Measurements from ENCODE around the gene FOXP4. TPM values are rescaled to one million over a fixed set of nuclear protein-coding genes. Genes with fewer than 3 reads are reported as not detected.

Gene FOXP4
- total RNA-seq, 2 experiments from 2014 or later = 4.8 to 5.3 TPM

GRCh38 chr6:41528409-41528963 is 17.7 kb upstream of the FOXP4 start:
- ChIA-PET POLR2A (no interaction called here), CTCF (interaction anchor here (0.5 to 2.7 kb wide), 4 partner anchors 11 to 62 kb away, joined by 3 to 10 read pairs (median 4); no protein-coding TSS in a partner anchor)
- DNase-seq = no peak
- Mint-ChIP-seq H3K4me1 (peaks cover 24% of the 10 kb centered on the region), H3K36me3 (ENCODE audit: low read depth) (no peaks in the 10 kb centered on the region), H3K27ac (no peak overlapping the region), H3K9me3 (no peaks in the 10 kb centered on the region), H3K4me3 (no peak overlapping the region), H3K27me3 (peaks cover 44% of the 10 kb centered on the region)

GRCh38 chr6:41529049-41529448 is 17.1 kb upstream of the FOXP4 start:
- Mint-ChIP-seq H3K27me3 (peaks cover 46% of the 10 kb centered on the region), H3K27ac (no peak overlapping the region), H3K9me3 (no peaks in the 10 kb centered on the region), H3K36me3 (ENCODE audit: low read depth) (no peaks in the 10 kb centered on the region), H3K4me1 (peaks cover 27% of the 10 kb centered on the region), H3K4me3 (no peak overlapping the region)
- no peak for DNase-seq
- ChIA-PET CTCF (interaction anchor here (1.2 to 2.7 kb wide), 3 partner anchors 10 to 30 kb away, joined by 3 to 10 read pairs (median 4); no protein-coding TSS in a partner anchor), POLR2A (no interaction called here)

- Mint-ChIP-seq H3K27me3 (peaks cover 44% of the 10 kb centered on the region), H3K4me1 (peaks cover 27% of the 10 kb centered on the region), H3K27ac (no peak overlapping the region), H3K9me3 (no peaks in the 10 kb centered on the region), H3K36me3 (ENCODE audit: low read depth) (no peaks in the 10 kb centered on the region), H3K4me3 (no peak overlapping the region)
- ChIA-PET CTCF (interaction anchor here (0.7 to 2.7 kb wide), 3 partner anchors 9 to 31 kb away, joined by 3 to 10 read pairs (median 4); no protein-coding TSS in a partner anchor), POLR2A (no interaction called here)
- DNase-seq = no peak
These were observed 16.2 kb upstream of the FOXP4 start for GRCh38 chr6:41529970-41530369.

- Mint-ChIP-seq H3K4me3 (no peak overlapping the region), H3K27me3 (peaks cover 48% of the 10 kb centered on the region), H3K4me1 (peaks cover 27% of the 10 kb centered on the region), H3K9me3 (no peaks in the 10 kb centered on the region), H3K36me3 (ENCODE audit: low read depth) (no peaks in the 10 kb centered on the region), H3K27ac (no peak overlapping the region)
- ChIA-PET CTCF (interaction anchor here (0.6 to 2.7 kb wide), 4 partner anchors 9 to 57 kb away, joined by 3 to 10 read pairs (median 4); no protein-coding TSS in a partner anchor), POLR2A (no interaction called here)
- DNase-seq = no peak
These were observed 15.7 kb upstream of the FOXP4 start for GRCh38 chr6:41530476-41530875.

- CTCF ChIA-PET = interaction anchor here (0.6 to 2.7 kb wide), 2 partner anchors 8 to 57 kb away, joined by 3 to 10 read pairs; no protein-coding TSS in a partner anchor
- Mint-ChIP-seq H3K27ac (no peak overlapping the region), H3K27me3 (peaks cover 51% of the 10 kb centered on the region), H3K4me1 (peaks cover 27% of the 10 kb centered on the region), H3K4me3 (peak overlapping the region; percentile 64), H3K36me3 (ENCODE audit: low read depth) (no peaks in the 10 kb centered on the region), H3K9me3 (no peaks in the 10 kb centered on the region)
- POLR2A ChIA-PET = no interaction called here
- DNase-seq = no peak
These were observed 15.2 kb upstream of the FOXP4 start for GRCh38 chr6:41531016-41531415.

- ChIA-PET POLR2A (interaction anchor here (0.7 kb wide), 1 partner anchor 65 kb away, joined by 3 read pairs; no protein-coding TSS in a partner anchor), CTCF (interaction anchor here (0.6 kb wide), 1 partner anchor 1742 kb away, joined by 3 read pairs; no protein-coding TSS in a partner anchor)
- Mint-ChIP-seq H3K36me3 (ENCODE audit: low read depth) (no peaks in the 10 kb centered on the region), H3K27me3 (peaks cover 57% of the 10 kb centered on the region), H3K9me3 (no peaks in the 10 kb centered on the region), H3K4me1 (peaks cover 31% of the 10 kb centered on the region), H3K27ac (peak overlapping the region; percentile 81), H3K4me3 (peak overlapping the region; percentile 64)
- peak; percentile 61 for DNase-seq
These were observed 14.3 kb upstream of the FOXP4 start for GRCh38 chr6:41531591-41532582.

- no peak for DNase-seq
These were observed 10.4 kb upstream of the FOXP4 start for GRCh38 chr6:41535766-41536165.

GRCh38 chr6:41536795-41537758 is 9.1 kb upstream of the FOXP4 start:
- Mint-ChIP-seq H3K36me3 (ENCODE audit: low read depth) (no peaks in the 10 kb centered on the region), H3K9me3 (no peaks in the 10 kb centered on the region), H3K27ac (peak overlapping the region; percentile 27), H3K27me3 (peaks cover 67% of the 10 kb centered on the region), H3K4me3 (no peak overlapping the region), H3K4me1 (peaks cover 19% of the 10 kb centered on the region)
- CTCF ChIA-PET = no interaction called here
- POLR2A ChIA-PET = no interaction called here
- no peak for DNase-seq

More at GRCh38 chr6:41535766-41536165, 10.4 kb upstream of the FOXP4 start:
- no peaks in the 10 kb centered on the region for H3K36me3 Mint-ChIP-seq (ENCODE audit: low read depth)
- peaks cover 68% of the 10 kb centered on the region for H3K27me3 Mint-ChIP-seq
- H3K27ac Mint-ChIP-seq = no peak overlapping the region
- peaks cover 31% of the 10 kb centered on the region for H3K4me1 Mint-ChIP-seq
- ChIA-PET CTCF (interaction anchor here (1.5 kb wide), 1 partner anchor 13 kb away, joined by 4 read pairs; no protein-coding TSS in a partner anchor), POLR2A (no interaction called here)
- H3K4me3 Mint-ChIP-seq = no peak overlapping the region
- H3K9me3 Mint-ChIP-seq = no peaks in the 10 kb centered on the region

- Mint-ChIP-seq H3K36me3 (ENCODE audit: low read depth) (no peaks in the 10 kb centered on the region), H3K4me1 (peaks cover 7% of the 10 kb centered on the region), H3K27ac (no peak overlapping the region), H3K9me3 (no peaks in the 10 kb centered on the region), H3K27me3 (peaks cover 63% of the 10 kb centered on the region), H3K4me3 (no peak overlapping the region)
- no peak for DNase-seq
- ChIA-PET POLR2A (no interaction called here), CTCF (interaction anchor here (1.3 to 2.7 kb wide), 2 partner anchors 9 to 168 kb away, joined by 3 to 10 read pairs; no protein-coding TSS in a partner anchor)
These were observed 7.5 kb upstream of the FOXP4 start for GRCh38 chr6:41538556-41539182.

- CTCF ChIA-PET = interaction anchor here (0.6 to 2.7 kb wide), 4 partner anchors 10 to 519 kb away, joined by 3 to 10 read pairs (median 3); no protein-coding TSS in a partner anchor
- no peak for DNase-seq
- Mint-ChIP-seq H3K27ac (no peak overlapping the region), H3K27me3 (peaks cover 64% of the 10 kb centered on the region), H3K9me3 (no peaks in the 10 kb centered on the region), H3K36me3 (ENCODE audit: low read depth) (no peaks in the 10 kb centered on the region), H3K4me1 (peaks cover 4% of the 10 kb centered on the region), H3K4me3 (no peak overlapping the region)
- POLR2A ChIA-PET = no interaction called here
These were observed 7.0 kb upstream of the FOXP4 start for GRCh38 chr6:41539204-41539603.

- no peak overlapping the region for H3K27ac Mint-ChIP-seq
- no peak overlapping the region for H3K4me3 Mint-ChIP-seq
- ChIA-PET POLR2A (no interaction called here), CTCF (no interaction called here)
- no peaks in the 10 kb centered on the region for H3K9me3 Mint-ChIP-seq
- no peak for DNase-seq
- peaks cover 66% of the 10 kb centered on the region for H3K27me3 Mint-ChIP-seq
- H3K4me1 Mint-ChIP-seq = peaks cover 14% of the 10 kb centered on the region
- no peaks in the 10 kb centered on the region for H3K36me3 Mint-ChIP-seq (ENCODE audit: low read depth)
These were observed 4.8 kb upstream of the FOXP4 start for GRCh38 chr6:41541364-41541763.

GRCh38 chr6:41543087-41543486 is 3.1 kb upstream of the FOXP4 start:
- peaks cover 60% of the 10 kb centered on the region for H3K27me3 Mint-ChIP-seq
- H3K36me3 Mint-ChIP-seq (ENCODE audit: low read depth) = no peaks in the 10 kb centered on the region
- no peaks in the 10 kb centered on the region for H3K9me3 Mint-ChIP-seq
- no peak overlapping the region for H3K27ac Mint-ChIP-seq
- H3K4me1 Mint-ChIP-seq = peaks cover 18% of the 10 kb centered on the region
- DNase-seq = no peak
- ChIA-PET CTCF (interaction anchor here (1.2 to 1.3 kb wide), 2 partner anchors 14 to 117 kb away, joined by 3 read pairs; no protein-coding TSS in a partner anchor), POLR2A (no interaction called here)
- H3K4me3 Mint-ChIP-seq = no peak overlapping the region

Data from activated CD4-positive, alpha-beta T cell treated with anti-CD3 and anti-CD28 coated beads, Interleukin-2, amount 10 ng/mL, durations not matched to agents 7 days and 5 days (primary cell).